Pancreas (tissue), 10 donors: ENCODE results near the gene PRKCE. TPM values are rescaled to one million over a fixed set of nuclear protein-coding genes. Genes with fewer than 3 reads are reported as not detected.

ENCODE experiments used
- ATAC-seq, 4 donors: fragments of 200-7000 bp; cut with Tn5 transposase; one replicate each; pipeline versions ENCODE4 v1.8.0 to v1.9.1; 2020; ENCODE audit warnings: mild to moderate bottlenecking in 4 of 4, moderate library complexity in 4 of 4
- DNase-seq, 6 donors: peaks; one replicate each; pipeline ENCODE4 v3.0.0-alpha.2; 2020
- FAIRE-seq: peaks from 2 replicates; lab custom pipeline; 2012; peaks lifted over from hg19 to GRCh38; lab: Jason Lieb, UNC
- H3K27ac ChIP-seq, 4 donors: fragments of 200-600 bp; sonication (generic); 1 replicate in 3 of 4; 2 replicates in 1 of 4; pipeline versions ENCODE4 v1.5.0 to v1.8.0; 2020
- H3K27me3 ChIP-seq, 4 donors: fragments of 200-600 bp; one replicate each; pipeline ENCODE4 v1.8.0; 2021
- H3K36me3 ChIP-seq, 3 donors: fragments of 200-600 bp; sonication (generic) in 1 of 3; one replicate each; pipeline versions ENCODE4 v1.5.0 to v1.8.0; 2020 to 2021
- H3K4me1 ChIP-seq, 3 donors: fragments of 200-600 bp; one replicate each; pipeline ENCODE4 v1.8.0; 2021
- H3K4me3 ChIP-seq, 4 donors: fragments of 200-600 bp; sonication (generic) in 2 of 4; one replicate each; pipeline versions ENCODE4 v1.5.0 to v1.8.0; 2020 to 2021
- H3K9me3 ChIP-seq, 4 donors: fragments of 200-600 bp; one replicate each; pipeline ENCODE4 v1.8.0; 2021
- CTCF ChIP-seq, 4 donors: fragments of 200-600 bp; sonication (generic) in 3 of 4; IDR thresholded peaks; one replicate each; pipeline versions ENCODE4 v1.5.0 to v1.8.0; 2021; ENCODE audit warnings: antibody characterized with exemption in 4 of 4
- WGBS, 2 donors: extraction: QIAGEN DNeasy Blood & Tissue Kit; methylation state at CpG; one replicate each; pipeline ENCODE4 v1.1.7; 2013; 5-methylcytosine and 5-hydroxymethylcytosine counted together
- intact Hi-C, 3 donors: fragments of 100-400 bp; cut with DNase I; formaldehyde crosslinking; loops; one replicate each; pipeline versions ENCODE4 v1.11.1 to v1.14.2; 2022
- polyA plus RNA-seq, 2 donors: library from polyadenylated mRNA; stranded (reverse); fragments of 200-250 nt; gene quantifications; one replicate each; pipeline ENCODE4 v1.2.3, GENCODE V29; 2013
- total RNA-seq, 6 donors: library from RNA; stranded (reverse); fragmentation: NEBNext Ultra II Directional in 4 of 6; extraction: Animal tissue kit (Norgen Biotek cat#: 25700) in 4 of 6; gene quantifications; one replicate each; pipeline versions ENCODE4 v1.2.1 to v1.2.4, GENCODE V29; 2021 to 2023
- donor health status: healthy with polysubstance abuse.
- donor health status: DM: no; HTN: no; CAD: no; lungs with moderate emphysema.
- donor health status: DM: no; HTN: no; CAD: no.
- donor health status: control.
- donor health status: control.
- donor health status: Bipolar disorder and iron deficiency.
- donor health status: DM: yes; HTN: yes; CAD: no.
- donor health status: DM: no; HTN: no; CAD: no.
- donor health status: DM: no; HTN: no; CAD: no.
- donor health status: DM: yes; HTN: yes; CAD: no.

Gene PRKCE
- total and polyA plus RNA-seq, 8 donors, result 4.0 to 19.4 (median 10.0) TPM

GRCh38 chr2:46032161-46032813 is 380.8 kb downstream of the PRKCE start:
- H3K9me3 ChIP-seq, result no peaks in the 10 kb centered on the region
- H3K27me3 ChIP-seq, result no peaks in the 10 kb centered on the region
- H3K36me3 ChIP-seq, result no peaks in the 10 kb centered on the region
- no peak for FAIRE-seq
- no peak for DNase-seq
- no peak for ATAC-seq
- WGBS, 2 donors, result 87 to 91% methylated on average over 8 of the region's 8 CpGs
- no peaks in the 10 kb centered on the region for H3K4me1 ChIP-seq
- intact Hi-C loops, result no loop called here
- no peak overlapping the region for H3K27ac ChIP-seq
- TF ChIP-seq CTCF (IDR thresholded peaks at IDR 0.05), result no peak
- no peak overlapping the region for H3K4me3 ChIP-seq

GRCh38 chr2:46032996-46033395 is 381.5 kb downstream of the PRKCE start:
- TF ChIP-seq CTCF (IDR thresholded peaks at IDR 0.05), result no peak
- no peak overlapping the region for H3K4me3 ChIP-seq
- no peak overlapping the region for H3K27ac ChIP-seq
- no peaks in the 10 kb centered on the region for H3K27me3 ChIP-seq
- DNase-seq, result no peak
- no peak for ATAC-seq
- no peak for FAIRE-seq
- no peaks in the 10 kb centered on the region for H3K36me3 ChIP-seq
- intact Hi-C loops, result no loop called here
- WGBS, 2 donors, result 84 to 88% methylated on average over 5 of the region's 5 CpGs
- H3K9me3 ChIP-seq, result no peaks in the 10 kb centered on the region
- peaks cover 3 to 5% (median 3%) of the 10 kb centered on the region in 3 donors for H3K4me1 ChIP-seq

GRCh38 chr2:46034535-46034934 is 383.1 kb downstream of the PRKCE start:
- peaks cover 3 to 8% (median 6%) of the 10 kb centered on the region in 3 donors for H3K4me1 ChIP-seq
- no peaks in the 10 kb centered on the region for H3K27me3 ChIP-seq
- TF ChIP-seq CTCF (IDR thresholded peaks at IDR 0.05), result no peak
- H3K9me3 ChIP-seq, result no peaks in the 10 kb centered on the region
- 73 to 79% methylated on average over 5 of the region's 5 CpGs for WGBS, 2 donors
- intact Hi-C loops, result no loop called here
- ATAC-seq (peak; percentile 22 to 65 (median 46)), FAIRE-seq (no peak), DNase-seq (peak in 2 of 6 donors; percentile 34 to 52)
- no peak overlapping the region for H3K27ac ChIP-seq
- H3K4me3 ChIP-seq, result no peak overlapping the region
- no peaks in the 10 kb centered on the region for H3K36me3 ChIP-seq

GRCh38 chr2:46036929-46037328 is 385.5 kb downstream of the PRKCE start:
- Histone ChIP-seq H3K36me3 (no peaks in the 10 kb centered on the region), H3K27me3 (no peaks in the 10 kb centered on the region), H3K9me3 (no peaks in the 10 kb centered on the region), H3K4me1 (peaks cover 14 to 22% (median 21%) of the 10 kb centered on the region in 3 donors), H3K27ac (no peak overlapping the region), H3K4me3 (no peak overlapping the region)
- TF ChIP-seq CTCF (IDR thresholded peaks at IDR 0.05), result no peak
- DNase-seq (no peak), ATAC-seq (no peak), FAIRE-seq (no peak)
- 96 to 100% methylated on average over 7 of the region's 7 CpGs for WGBS, 2 donors
- intact Hi-C loops, result no loop called here

GRCh38 chr2:46039543-46040303 is 388.2 kb downstream of the PRKCE start:
- no peak overlapping the region for H3K27ac ChIP-seq
- H3K4me3 ChIP-seq, result no peak overlapping the region
- no peaks in the 10 kb centered on the region for H3K9me3 ChIP-seq
- no peaks in the 10 kb centered on the region for H3K36me3 ChIP-seq
- no peak for DNase-seq
- no peaks in the 10 kb centered on the region for H3K27me3 ChIP-seq
- FAIRE-seq, result no peak
- intact Hi-C loops, result no loop called here
- no peak for TF ChIP-seq CTCF (IDR thresholded peaks at IDR 0.05)
- peaks cover 23 to 31% (median 28%) of the 10 kb centered on the region in 3 donors for H3K4me1 ChIP-seq
- ATAC-seq, result no peak
- 89 to 92% methylated on average over 4 of the region's 4 CpGs for WGBS, 2 donors
